HG03565 (cell line): ENCODE measurements around the gene CHST13.
"Not testable (repeated sequence)": the region's sequence is repeated elsewhere in the genome, so short reads cannot be mapped to it uniquely, and the experiment has no call there.

Experiments
- ATAC-seq: cut with Tn5 transposase; IDR thresholded peaks from one replicate; pipeline ENCODE4 v1.9.1; 2021; ENCODE audit warnings: mild to moderate bottlenecking, moderate library complexity; ENCODE audit not compliant: unreplicated experiment

Gene CHST13

GRCh38 chr3:126581569-126581968 is 57.6 kb downstream of the CHST13 start:
- no peak for ATAC-seq

GRCh38 chr3:126582311-126582710 is 58.4 kb downstream of the CHST13 start:
- ATAC-seq: no peak

- not testable (repeated sequence) for ATAC-seq
Measured at GRCh38 chr3:126591515-126591914, 67.6 kb downstream of the CHST13 start.
